ENCODE measurements around the gene VANGL1. TPM values are rescaled to one million over a fixed set of nuclear protein-coding genes. Genes with fewer than 3 reads are reported as not detected.

The VANGL1 gene
- total and polyA plus RNA-seq, 4 donors = 1.6 to 10.9 (median 5.4) TPM

DNA sequence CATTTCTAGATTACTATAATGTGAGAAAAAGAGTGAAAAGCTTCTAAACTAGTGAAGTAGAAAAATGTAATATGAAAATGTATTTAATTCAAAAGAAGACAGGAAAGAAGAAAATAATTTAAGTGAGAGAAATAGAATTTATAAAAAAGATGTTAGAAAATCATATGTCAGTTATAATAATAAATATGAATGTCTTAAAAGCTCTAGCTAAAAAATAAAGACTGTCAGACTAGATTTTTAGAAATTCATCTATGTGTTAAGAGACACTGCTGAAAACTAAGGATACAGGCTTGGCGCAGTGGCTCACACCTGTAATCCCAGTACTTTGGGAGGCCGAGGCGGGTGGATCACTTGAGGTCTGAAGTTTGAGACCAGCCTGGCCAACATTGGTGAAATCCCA is 37.3 kb upstream of the VANGL1 start:
- ATAC-seq (ENCODE audit: insufficient read depth, low FRiP score) = no peak
- no peak overlapping the region for H3K27ac ChIP-seq (ENCODE audit: low read depth in 1 of 2, low read length in 1 of 2)
- no peak overlapping the region for H3K9ac ChIP-seq (ENCODE audit: insufficient read depth in 1 of 2, low read length in 2 of 2)
- peaks cover 0 to 1% (median 0%) of the 10 kb centered on the region in 3 donors for H3K27me3 ChIP-seq (ENCODE audit: control insufficient read depth in 3 of 3, insufficient read depth in 3 of 3, low read length in 2 of 3)
- 95 to 96% methylated on average over 3 of the region's 3 CpGs for WGBS, 2 donors
- H3K36me3 ChIP-seq (ENCODE audit: control insufficient read depth in 4 of 4, insufficient read depth in 4 of 4, low read length in 4 of 4) = no peaks in the 10 kb centered on the region
- no peaks in the 10 kb centered on the region for H3K9me3 ChIP-seq (ENCODE audit: control insufficient read depth in 4 of 4, insufficient read depth in 3 of 4, low read length in 3 of 4)
- DNase-seq = no peak
- no peak overlapping the region for H3K4me3 ChIP-seq
- TF ChIP-seq, protein P1, sequence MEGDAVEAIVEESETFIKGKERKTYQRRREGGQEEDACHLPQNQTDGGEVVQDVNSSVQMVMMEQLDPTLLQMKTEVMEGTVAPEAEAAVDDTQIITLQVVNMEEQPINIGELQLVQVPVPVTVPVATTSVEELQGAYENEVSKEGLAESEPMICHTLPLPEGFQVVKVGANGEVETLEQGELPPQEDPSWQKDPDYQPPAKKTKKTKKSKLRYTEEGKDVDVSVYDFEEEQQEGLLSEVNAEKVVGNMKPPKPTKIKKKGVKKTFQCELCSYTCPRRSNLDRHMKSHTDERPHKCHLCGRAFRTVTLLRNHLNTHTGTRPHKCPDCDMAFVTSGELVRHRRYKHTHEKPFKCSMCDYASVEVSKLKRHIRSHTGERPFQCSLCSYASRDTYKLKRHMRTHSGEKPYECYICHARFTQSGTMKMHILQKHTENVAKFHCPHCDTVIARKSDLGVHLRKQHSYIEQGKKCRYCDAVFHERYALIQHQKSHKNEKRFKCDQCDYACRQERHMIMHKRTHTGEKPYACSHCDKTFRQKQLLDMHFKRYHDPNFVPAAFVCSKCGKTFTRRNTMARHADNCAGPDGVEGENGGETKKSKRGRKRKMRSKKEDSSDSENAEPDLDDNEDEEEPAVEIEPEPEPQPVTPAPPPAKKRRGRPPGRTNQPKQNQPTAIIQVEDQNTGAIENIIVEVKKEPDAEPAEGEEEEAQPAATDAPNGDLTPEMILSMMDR (IDR thresholded peaks at IDR 0.05; ENCODE audit: control extremely low read depth, extremely low read depth) = no peak
- no peaks in the 10 kb centered on the region for H3K4me1 ChIP-seq (ENCODE audit: control insufficient read depth in 5 of 5, insufficient read depth in 5 of 5, low read length in 5 of 5)

DNA sequence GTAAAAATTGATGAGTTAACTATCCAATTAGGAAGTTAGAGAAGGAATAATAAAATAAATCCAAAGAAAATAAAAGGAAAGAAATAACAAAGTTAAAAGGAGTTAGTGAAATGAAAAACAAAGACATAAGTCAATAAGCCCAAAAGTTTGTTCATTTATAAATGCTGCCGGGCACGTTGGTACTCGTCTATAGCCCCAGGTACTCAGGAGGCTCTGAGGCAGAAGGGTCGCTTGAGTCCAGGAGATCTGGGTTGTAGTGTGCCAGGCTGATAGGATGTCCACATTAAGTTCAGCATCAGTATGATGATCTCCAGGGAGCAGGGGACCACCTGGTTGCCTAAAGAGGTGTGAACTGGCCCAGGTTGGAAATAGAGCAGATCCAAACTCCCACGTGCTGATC is 35.5 kb upstream of the VANGL1 start:
- Histone ChIP-seq H3K36me3 (ENCODE audit: control insufficient read depth in 4 of 4, insufficient read depth in 4 of 4, low read length in 4 of 4) (no peaks in the 10 kb centered on the region), H3K4me1 (ENCODE audit: control insufficient read depth in 5 of 5, insufficient read depth in 5 of 5, low read length in 5 of 5) (no peaks in the 10 kb centered on the region), H3K9ac (ENCODE audit: insufficient read depth in 1 of 2, low read length in 2 of 2) (no peak overlapping the region), H3K27ac (ENCODE audit: low read depth in 1 of 2, low read length in 1 of 2) (no peak overlapping the region), H3K4me3 (no peak overlapping the region), H3K27me3 (ENCODE audit: control insufficient read depth in 3 of 3, insufficient read depth in 3 of 3, low read length in 2 of 3) (peaks cover 0 to 3% (median 0%) of the 10 kb centered on the region in 3 donors), H3K9me3 (ENCODE audit: control insufficient read depth in 4 of 4, insufficient read depth in 3 of 4, low read length in 3 of 4) (no peaks in the 10 kb centered on the region)
- DNase-seq (no peak), ATAC-seq (ENCODE audit: insufficient read depth, low FRiP score) (no peak)
- TF ChIP-seq, protein P1 (IDR thresholded peaks at IDR 0.05; ENCODE audit: control extremely low read depth, extremely low read depth) = no peak
- 79 to 89% methylated on average over 5 of the region's 5 CpGs for WGBS, 2 donors

DNA sequence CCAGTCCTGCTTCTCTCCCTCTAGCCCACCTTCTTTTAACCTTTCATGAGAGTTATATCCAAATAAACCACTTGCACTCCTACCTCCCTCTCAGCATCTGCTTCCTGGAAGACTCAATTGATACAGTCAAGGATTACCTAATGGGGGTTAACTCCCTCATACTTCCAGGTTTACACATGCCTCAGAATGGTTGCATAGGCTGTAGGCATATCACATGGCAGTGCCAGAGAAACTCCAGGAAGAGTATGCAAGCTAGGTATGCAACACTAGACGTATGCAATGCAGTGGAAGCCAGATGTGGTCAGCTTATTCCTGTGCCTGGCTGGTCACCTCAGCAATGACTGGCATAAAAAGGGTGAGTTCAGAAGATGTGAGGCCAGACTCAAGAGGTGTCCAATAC is 32.7 kb upstream of the VANGL1 start:
- Histone ChIP-seq H3K27me3 (ENCODE audit: control insufficient read depth in 3 of 3, insufficient read depth in 3 of 3, low read length in 2 of 3) (peaks cover 0 to 3% (median 0%) of the 10 kb centered on the region in 3 donors), H3K4me1 (ENCODE audit: control insufficient read depth in 5 of 5, insufficient read depth in 5 of 5, low read length in 5 of 5) (no peaks in the 10 kb centered on the region), H3K36me3 (ENCODE audit: control insufficient read depth in 4 of 4, insufficient read depth in 4 of 4, low read length in 4 of 4) (no peaks in the 10 kb centered on the region), H3K27ac (ENCODE audit: low read depth in 1 of 2, low read length in 1 of 2) (no peak overlapping the region), H3K4me3 (no peak overlapping the region), H3K9ac (ENCODE audit: insufficient read depth in 1 of 2, low read length in 2 of 2) (no peak overlapping the region), H3K9me3 (ENCODE audit: control insufficient read depth in 4 of 4, insufficient read depth in 3 of 4, low read length in 3 of 4) (no peaks in the 10 kb centered on the region)
- DNase-seq = no peak
- ATAC-seq (ENCODE audit: insufficient read depth, low FRiP score) = no peak
- TF ChIP-seq, protein P1 (IDR thresholded peaks at IDR 0.05; ENCODE audit: control extremely low read depth, extremely low read depth) = no peak
- 29 to 73% methylated on average over 1 of the region's 1 CpG for WGBS, 2 donors

DNA sequence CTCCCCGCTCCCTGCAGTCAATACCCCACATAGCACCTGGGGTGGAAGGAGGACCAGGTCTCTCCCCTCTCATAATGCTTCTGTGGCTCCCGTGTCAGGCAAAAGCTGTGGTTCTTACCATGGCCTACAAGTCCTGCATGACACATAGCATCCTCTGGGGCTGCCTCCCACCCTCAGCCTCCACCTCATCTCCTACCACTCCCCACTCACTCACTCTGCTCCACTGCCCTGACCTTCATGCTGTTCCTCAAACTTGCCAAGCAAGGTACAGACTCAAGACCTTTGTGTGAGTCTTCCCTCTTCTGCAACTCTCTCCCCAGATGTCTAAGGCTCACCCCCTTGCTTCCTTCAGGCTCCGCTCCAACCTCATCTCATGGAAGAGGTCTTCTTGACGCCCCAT is 28.0 kb upstream of the VANGL1 start:
- ATAC-seq (ENCODE audit: insufficient read depth, low FRiP score) = no peak
- 92% methylated on average over 4 of the region's 4 CpGs for WGBS, 2 donors

More for the DNA sequence above, 28.0 kb upstream of the VANGL1 start:
- Histone ChIP-seq H3K9ac (ENCODE audit: insufficient read depth in 1 of 2, low read length in 2 of 2) (no peak overlapping the region), H3K4me3 (no peak overlapping the region), H3K4me1 (ENCODE audit: control insufficient read depth in 5 of 5, insufficient read depth in 5 of 5, low read length in 5 of 5) (no peaks in the 10 kb centered on the region), H3K9me3 (ENCODE audit: control insufficient read depth in 4 of 4, insufficient read depth in 3 of 4, low read length in 3 of 4) (peaks cover 0 to 5% (median 0%) of the 10 kb centered on the region in 4 donors), H3K27ac (ENCODE audit: low read depth in 1 of 2, low read length in 1 of 2) (no peak overlapping the region), H3K36me3 (ENCODE audit: control insufficient read depth in 4 of 4, insufficient read depth in 4 of 4, low read length in 4 of 4) (no peaks in the 10 kb centered on the region), H3K27me3 (ENCODE audit: control insufficient read depth in 3 of 3, insufficient read depth in 3 of 3, low read length in 2 of 3) (peaks cover 0 to 9% (median 0%) of the 10 kb centered on the region in 3 donors)
- TF ChIP-seq, protein P1 (IDR thresholded peaks at IDR 0.05; ENCODE audit: control extremely low read depth, extremely low read depth) = no peak
- no peak for DNase-seq

Data from lung (tissue), 12 donors.